IPS-18a (cell line): ENCODE data around the gene LTB4R.

ENCODE experiments used
- H3K27ac ChIP-seq: one replicate; pipeline ENCODE4 v1.5.1; 2013; ENCODE audit warnings: low read length
- H3K27me3 ChIP-seq: one replicate; pipeline ENCODE4 v1.6.1; 2013; ENCODE audit warnings: mild to moderate bottlenecking, low read length; ENCODE audit not compliant: control insufficient read depth, insufficient read depth
- H3K36me3 ChIP-seq: one replicate; pipeline ENCODE4 v1.6.1; 2013; ENCODE audit warnings: low read depth, low read length; ENCODE audit not compliant: control insufficient read depth
- H3K4me1 ChIP-seq: one replicate; pipeline ENCODE4 v1.6.1; 2013; ENCODE audit warnings: low read depth, low read length; ENCODE audit not compliant: control insufficient read depth
- H3K4me3 ChIP-seq: one replicate; pipeline ENCODE4 v1.5.1; 2013; ENCODE audit warnings: low read length
- H3K9ac ChIP-seq: one replicate; pipeline ENCODE4 v1.6.1; 2013; ENCODE audit warnings: mild to moderate bottlenecking, low read length, moderate library complexity
- H3K9me3 ChIP-seq: one replicate; pipeline ENCODE4 v1.6.1; 2013; ENCODE audit warnings: low read depth, low read length; ENCODE audit not compliant: control insufficient read depth

The LTB4R gene

DNA sequence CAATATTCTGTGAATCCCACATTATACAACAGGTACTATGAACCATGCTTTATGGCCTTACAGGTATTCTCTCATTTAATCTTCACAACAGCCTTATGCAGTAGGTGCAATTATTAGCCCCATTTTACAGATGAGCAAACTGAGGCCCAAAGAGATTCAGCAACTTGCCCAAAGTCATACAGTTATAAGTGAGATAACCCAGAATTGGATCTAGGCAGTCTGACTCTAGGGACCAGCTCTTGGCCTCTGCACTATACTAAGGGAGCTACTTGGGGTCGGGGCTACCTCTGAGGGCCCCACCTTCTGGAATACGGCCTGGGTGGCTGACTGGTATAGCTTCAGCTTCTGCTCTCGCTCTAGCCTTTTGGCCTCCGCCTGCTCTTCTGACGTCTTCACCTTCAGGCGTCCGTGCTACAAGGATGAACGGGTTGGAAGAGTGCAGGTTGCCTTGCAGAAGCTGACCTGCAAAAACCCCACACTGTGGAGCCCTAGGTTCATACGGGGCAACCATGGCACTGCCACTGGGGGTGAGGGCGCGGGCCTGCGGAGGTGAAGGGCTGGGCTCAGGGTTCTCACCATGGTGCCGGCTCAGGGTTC, 40.7 kb upstream of the LTB4R start:
- H3K36me3 ChIP-seq: peaks cover 9% of the 10 kb centered on the region

DNA sequence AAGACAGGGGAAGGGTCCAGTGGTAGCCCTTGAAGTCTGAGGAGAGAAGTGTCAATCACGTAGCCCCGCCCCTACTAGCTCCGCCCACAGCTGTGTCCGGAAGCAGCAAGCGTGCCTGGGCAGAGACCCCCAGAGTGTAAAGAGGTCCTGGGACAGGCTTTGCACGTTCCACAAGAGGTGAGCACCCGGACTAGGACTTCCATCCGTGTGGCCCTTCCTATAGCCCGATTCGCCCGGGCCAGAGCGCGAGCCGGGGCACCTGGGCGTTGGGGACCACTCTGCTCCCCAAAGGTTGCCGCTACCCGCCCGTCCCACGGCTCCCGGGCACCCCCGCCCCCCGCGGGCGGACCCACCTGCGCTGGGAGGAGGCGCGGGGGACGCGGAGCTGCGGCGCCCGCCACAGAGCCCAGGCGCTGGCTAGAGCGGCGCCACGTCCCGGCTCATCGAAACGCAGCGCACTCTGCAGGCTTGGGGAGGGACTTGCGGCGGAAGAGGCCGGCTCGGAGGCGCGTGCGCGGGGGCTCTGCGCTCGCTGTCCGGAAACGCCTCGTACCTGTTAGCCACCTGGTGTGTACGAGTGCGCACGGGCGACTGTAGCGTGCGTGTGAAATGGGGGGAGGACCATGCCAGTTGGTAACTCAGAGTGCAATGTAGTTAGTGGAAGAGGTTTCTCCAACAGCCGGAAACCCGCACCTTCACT, 40.0 kb upstream of the LTB4R start, which contains the start of gene RABGGTA:
Gene RABGGTA (minus strand): TSS at position 464 of the 700 bp plus-strand sequence. CDS start 482 bp downstream, outside the sequence.
- Histone ChIP-seq H3K9ac (peak within 1 kb of the TSS; percentile 95), H3K4me3 (peak within 1 kb of the TSS; percentile 95), H3K27ac (peak within 1 kb of the TSS; percentile 89), H3K27me3 (no peaks in the 10 kb centered on the region), H3K4me1 (no peaks in the 10 kb centered on the region), H3K36me3 (peaks cover 9% of the 10 kb centered on the region), H3K9me3 (no peaks in the 10 kb centered on the region)

More for the DNA sequence above, 40.7 kb upstream of the LTB4R start:
- H3K27ac ChIP-seq: peak overlapping the region; percentile 89
- H3K4me3 ChIP-seq: peak overlapping the region; percentile 95
- H3K9ac ChIP-seq: peak overlapping the region; percentile 95
- H3K27me3 ChIP-seq: no peaks in the 10 kb centered on the region
- H3K4me1 ChIP-seq: no peaks in the 10 kb centered on the region
- H3K9me3 ChIP-seq: no peaks in the 10 kb centered on the region

DNA sequence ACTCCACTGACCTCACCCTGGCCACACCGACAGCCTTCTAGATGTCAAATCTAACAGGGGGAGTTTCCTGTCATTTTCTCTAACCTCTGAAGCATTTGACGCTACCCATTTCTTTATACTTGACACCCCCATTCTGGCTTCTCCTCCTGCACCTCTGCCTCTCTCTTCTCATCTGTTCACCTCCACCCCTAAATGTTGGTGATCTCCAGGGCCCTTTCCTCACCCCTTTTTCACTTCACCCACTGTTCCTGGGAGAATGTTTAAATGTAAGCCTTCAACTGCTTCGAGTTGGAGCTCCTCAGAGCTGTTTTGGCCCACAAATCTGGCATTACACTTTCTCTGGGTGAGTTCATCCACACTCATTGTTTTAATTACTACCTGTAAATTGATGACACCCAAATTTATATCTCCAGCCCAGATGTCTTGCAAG, 39.5 kb upstream of the LTB4R start:
- no peaks in the 10 kb centered on the region for H3K4me1 ChIP-seq
- peak overlapping the region; percentile 95 for H3K9ac ChIP-seq
- peak overlapping the region; percentile 95 for H3K4me3 ChIP-seq
- no peaks in the 10 kb centered on the region for H3K9me3 ChIP-seq
- peaks cover 4% of the 10 kb centered on the region for H3K36me3 ChIP-seq
- H3K27ac ChIP-seq: no peak overlapping the region
- H3K27me3 ChIP-seq: no peaks in the 10 kb centered on the region

DNA sequence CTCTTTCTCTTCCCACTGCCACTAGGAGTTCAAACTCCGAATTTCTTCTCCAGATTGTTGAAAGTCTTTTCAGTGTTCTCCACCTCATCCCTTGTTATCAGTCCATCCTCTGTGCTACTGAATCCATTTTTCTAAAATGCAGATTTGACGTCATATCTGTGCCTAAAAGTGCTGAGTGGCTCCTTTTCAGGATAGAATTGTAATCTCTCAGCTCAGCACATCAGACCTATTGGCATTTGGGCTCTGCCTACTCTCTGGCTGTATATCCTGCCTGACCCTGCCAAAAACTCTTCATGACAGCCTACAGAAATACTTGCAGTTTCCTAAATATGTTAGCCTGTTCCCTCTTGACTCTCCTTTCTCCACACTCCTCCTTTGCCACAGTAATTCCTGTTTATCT, 38.8 kb upstream of the LTB4R start:
- Histone ChIP-seq H3K36me3 (no peaks in the 10 kb centered on the region), H3K27me3 (no peaks in the 10 kb centered on the region), H3K4me3 (no peak overlapping the region), H3K4me1 (no peaks in the 10 kb centered on the region), H3K27ac (no peak overlapping the region), H3K9me3 (no peaks in the 10 kb centered on the region), H3K9ac (no peak overlapping the region)

DNA sequence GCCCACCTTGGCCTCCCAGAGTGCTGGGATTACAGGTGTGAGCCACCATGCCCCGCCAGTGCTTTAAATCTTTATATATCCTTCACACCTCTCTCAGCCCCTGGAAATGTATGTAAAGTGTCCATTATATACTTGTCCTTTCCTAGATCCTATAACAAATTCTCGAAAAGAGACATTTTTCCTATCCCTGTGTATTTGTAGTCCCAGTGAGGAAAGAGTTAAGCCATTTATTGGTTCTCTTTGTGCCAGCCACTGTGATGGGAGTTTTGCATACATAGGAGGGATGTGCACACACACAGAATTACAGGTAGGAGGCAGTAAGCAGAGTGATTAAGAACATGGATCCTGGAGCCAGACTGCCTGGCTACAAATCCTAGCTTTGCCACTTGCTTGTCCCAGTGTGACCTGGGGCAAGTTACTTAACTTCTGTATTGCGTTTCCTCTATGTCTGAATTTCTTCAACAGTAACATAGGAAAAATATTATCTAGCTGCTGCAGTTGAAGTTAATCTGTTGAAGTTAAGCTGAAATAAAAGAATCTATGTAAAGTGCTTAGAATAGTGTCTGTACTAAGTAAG, 37.8 kb upstream of the LTB4R start:
- no peaks in the 10 kb centered on the region for H3K36me3 ChIP-seq
- no peak overlapping the region for H3K9ac ChIP-seq
- H3K4me1 ChIP-seq: no peaks in the 10 kb centered on the region
- no peaks in the 10 kb centered on the region for H3K9me3 ChIP-seq
- no peak overlapping the region for H3K27ac ChIP-seq
- H3K4me3 ChIP-seq: no peak overlapping the region
- no peaks in the 10 kb centered on the region for H3K27me3 ChIP-seq

GRCh38 chr14:24274101-24274543, 37.2 kb upstream of the LTB4R start:
- H3K9ac ChIP-seq: no peak overlapping the region
- no peak overlapping the region for H3K27ac ChIP-seq
- H3K4me3 ChIP-seq: no peak overlapping the region
- no peaks in the 10 kb centered on the region for H3K4me1 ChIP-seq
- H3K27me3 ChIP-seq: no peaks in the 10 kb centered on the region
- H3K9me3 ChIP-seq: no peaks in the 10 kb centered on the region
- no peaks in the 10 kb centered on the region for H3K36me3 ChIP-seq

- no peaks in the 10 kb centered on the region for H3K4me1 ChIP-seq
- no peaks in the 10 kb centered on the region for H3K36me3 ChIP-seq
These were observed 34.2 kb upstream of the LTB4R start for GRCh38 chr14:24277071-24277470.

GRCh38 chr14:24277606-24278321, 33.5 kb upstream of the LTB4R start:
- H3K9me3 ChIP-seq: no peaks in the 10 kb centered on the region
- H3K4me3 ChIP-seq: no peak overlapping the region
- no peak overlapping the region for H3K9ac ChIP-seq
- H3K36me3 ChIP-seq: no peaks in the 10 kb centered on the region
- no peaks in the 10 kb centered on the region for H3K4me1 ChIP-seq
- H3K27me3 ChIP-seq: no peaks in the 10 kb centered on the region
- no peak overlapping the region for H3K27ac ChIP-seq

More at GRCh38 chr14:24277071-24277470, 34.2 kb upstream of the LTB4R start:
- Histone ChIP-seq H3K9ac (no peak overlapping the region), H3K4me3 (no peak overlapping the region), H3K27ac (no peak overlapping the region), H3K9me3 (no peaks in the 10 kb centered on the region), H3K27me3 (no peaks in the 10 kb centered on the region)

DNA sequence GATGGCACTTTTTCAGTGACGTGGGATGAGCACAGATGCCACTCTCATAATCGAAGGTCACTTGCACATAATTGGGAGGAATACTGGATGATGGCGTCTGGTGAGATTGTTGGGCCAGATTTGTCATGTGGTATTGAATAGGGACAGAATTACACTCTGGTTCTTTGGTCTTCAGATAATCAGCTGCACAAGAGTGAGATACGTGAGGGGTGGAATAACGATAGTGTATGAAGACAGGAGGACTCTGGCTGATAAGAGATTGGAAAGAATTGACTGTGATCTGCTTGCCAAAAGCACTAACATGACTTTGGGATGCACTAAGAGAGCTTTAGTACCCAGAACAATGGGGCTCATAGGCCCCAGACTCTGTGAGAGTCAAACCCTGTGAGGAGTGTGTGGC, 32.9 kb upstream of the LTB4R start:
- Histone ChIP-seq H3K4me1 (no peaks in the 10 kb centered on the region), H3K9ac (no peak overlapping the region), H3K36me3 (no peaks in the 10 kb centered on the region), H3K27me3 (no peaks in the 10 kb centered on the region), H3K9me3 (no peaks in the 10 kb centered on the region), H3K4me3 (no peak overlapping the region), H3K27ac (no peak overlapping the region)

GRCh38 chr14:24279301-24280186, 31.8 kb upstream of the LTB4R start:
- H3K27ac ChIP-seq: no peak overlapping the region
- no peaks in the 10 kb centered on the region for H3K9me3 ChIP-seq
- H3K36me3 ChIP-seq: no peaks in the 10 kb centered on the region
- H3K4me3 ChIP-seq: no peak overlapping the region
- H3K27me3 ChIP-seq: no peaks in the 10 kb centered on the region
- H3K4me1 ChIP-seq: no peaks in the 10 kb centered on the region
- no peak overlapping the region for H3K9ac ChIP-seq
